HG03280 (cell line): ENCODE data around the gene CSK.

ENCODE experiments used
- ATAC-seq: cut with Tn5 transposase; IDR thresholded peaks from one replicate; pipeline ENCODE4 v1.9.1; 2021; ENCODE audit warnings: mild to moderate bottlenecking, moderate library complexity; ENCODE audit not compliant: unreplicated experiment

Gene CSK

DNA sequence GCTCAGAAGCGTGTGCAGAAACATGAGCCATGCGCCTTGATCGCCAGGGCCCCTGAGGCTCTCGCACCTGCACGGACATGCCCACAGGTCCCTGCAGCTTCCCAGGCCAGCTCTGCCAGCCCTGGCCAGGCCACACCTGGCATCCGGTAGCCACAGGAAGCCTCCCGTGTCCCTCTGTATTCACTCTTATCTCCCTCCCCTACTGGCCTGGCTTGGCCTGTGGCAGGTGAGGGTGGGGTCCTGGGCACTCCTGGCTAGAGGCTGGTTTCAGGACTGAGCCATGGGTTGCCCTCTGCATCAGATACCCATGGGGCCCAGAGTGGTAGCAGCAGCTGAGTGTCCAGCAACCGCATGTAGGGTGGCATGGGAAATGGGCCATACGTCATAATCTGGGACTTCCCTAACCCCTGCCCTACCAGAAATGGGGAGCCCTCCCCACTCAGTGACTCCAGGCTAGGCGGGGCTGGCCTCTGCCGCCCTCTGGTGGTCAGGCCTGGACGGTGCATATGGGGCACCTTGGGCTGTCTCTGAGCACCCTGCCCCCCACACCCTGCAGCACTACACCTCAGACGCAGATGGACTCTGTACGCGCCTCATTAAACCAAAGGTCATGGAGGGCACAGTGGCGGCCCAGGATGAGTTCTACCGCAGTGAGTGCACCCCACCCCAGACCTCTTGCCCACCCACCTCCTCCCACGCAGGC is 18.1 kb downstream of the CSK start:
- peak; percentile 68 for ATAC-seq

DNA sequence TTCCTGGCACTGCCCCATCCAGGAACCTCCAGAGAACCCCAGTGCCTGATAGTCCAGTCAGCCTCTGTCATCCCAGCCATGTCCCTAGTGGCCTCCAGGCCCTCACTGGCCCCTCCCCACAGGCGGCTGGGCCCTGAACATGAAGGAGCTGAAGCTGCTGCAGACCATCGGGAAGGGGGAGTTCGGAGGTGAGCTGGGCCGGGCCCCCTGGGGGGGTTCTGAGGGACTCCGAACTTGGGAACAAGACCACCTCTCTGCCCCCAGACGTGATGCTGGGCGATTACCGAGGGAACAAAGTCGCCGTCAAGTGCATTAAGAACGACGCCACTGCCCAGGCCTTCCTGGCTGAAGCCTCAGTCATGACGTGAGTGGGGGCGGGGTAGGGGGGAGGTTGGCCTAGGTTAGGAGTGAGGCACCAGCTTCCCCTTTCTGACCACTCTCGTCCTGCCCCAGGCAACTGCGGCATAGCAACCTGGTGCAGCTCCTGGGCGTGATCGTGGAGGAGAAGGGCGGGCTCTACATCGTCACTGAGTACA is 18.7 kb downstream of the CSK start:
- ATAC-seq: no peak

DNA sequence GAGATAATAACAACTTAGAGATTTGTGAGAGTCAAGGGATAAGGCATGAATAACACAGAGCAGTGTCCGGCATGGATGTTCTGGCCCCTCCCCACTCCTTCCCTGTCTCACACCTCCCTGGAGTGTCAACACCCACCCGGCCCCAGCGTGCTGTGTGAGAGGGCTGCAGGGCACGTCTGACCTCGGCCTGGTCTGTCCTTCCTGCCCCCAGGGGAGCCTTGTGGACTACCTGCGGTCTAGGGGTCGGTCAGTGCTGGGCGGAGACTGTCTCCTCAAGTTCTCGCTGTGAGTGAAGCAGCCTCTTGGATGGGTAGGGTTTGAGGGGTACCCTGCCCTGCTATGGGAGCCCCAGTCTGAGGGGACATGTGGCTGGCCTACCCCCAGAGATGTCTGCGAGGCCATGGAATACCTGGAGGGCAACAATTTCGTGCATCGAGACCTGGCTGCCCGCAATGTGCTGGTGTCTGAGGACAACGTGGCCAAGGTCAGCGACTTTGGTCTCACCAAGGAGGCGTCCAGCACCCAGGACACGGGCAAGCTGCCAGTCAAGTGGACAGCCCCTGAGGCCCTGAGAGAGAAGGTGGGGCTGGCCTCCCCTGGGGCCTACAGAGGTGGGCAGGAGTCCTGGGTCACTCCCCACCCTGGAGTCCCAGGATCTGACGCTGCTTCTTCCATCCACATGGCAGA is 19.6 kb downstream of the CSK start:
- ATAC-seq: no peak

DNA sequence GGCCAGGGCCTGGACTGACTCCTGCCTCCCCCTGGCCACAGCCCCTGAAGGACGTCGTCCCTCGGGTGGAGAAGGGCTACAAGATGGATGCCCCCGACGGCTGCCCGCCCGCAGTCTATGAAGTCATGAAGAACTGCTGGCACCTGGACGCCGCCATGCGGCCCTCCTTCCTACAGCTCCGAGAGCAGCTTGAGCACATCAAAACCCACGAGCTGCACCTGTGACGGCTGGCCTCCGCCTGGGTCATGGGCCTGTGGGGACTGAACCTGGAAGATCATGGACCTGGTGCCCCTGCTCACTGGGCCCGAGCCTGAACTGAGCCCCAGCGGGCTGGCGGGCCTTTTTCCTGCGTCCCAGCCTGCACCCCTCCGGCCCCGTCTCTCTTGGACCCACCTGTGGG is 20.4 kb downstream of the CSK start:
- ATAC-seq: no peak

DNA sequence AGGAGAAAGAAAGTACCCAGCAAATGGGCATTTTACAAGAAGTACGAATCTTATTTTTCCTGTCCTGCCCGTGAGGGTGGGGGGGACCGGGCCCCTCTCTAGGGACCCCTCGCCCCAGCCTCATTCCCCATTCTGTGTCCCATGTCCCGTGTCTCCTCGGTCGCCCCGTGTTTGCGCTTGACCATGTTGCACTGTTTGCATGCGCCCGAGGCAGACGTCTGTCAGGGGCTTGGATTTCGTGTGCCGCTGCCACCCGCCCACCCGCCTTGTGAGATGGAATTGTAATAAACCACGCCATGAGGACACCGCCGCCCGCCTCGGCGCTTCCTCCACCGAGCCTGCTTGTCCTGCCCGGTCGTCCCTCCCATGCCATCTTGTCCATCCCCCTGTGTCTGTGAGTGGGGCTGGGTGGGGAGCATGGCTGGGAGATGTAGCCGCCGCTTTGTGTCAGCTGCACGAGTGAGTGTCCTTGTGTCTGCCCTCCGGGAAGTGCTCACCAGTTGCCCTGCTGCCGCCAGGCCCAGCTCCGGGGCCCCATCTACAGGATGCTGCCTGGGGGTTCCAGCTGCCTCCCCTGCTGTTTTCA is 21.1 kb downstream of the CSK start:
- ATAC-seq: no peak

DNA sequence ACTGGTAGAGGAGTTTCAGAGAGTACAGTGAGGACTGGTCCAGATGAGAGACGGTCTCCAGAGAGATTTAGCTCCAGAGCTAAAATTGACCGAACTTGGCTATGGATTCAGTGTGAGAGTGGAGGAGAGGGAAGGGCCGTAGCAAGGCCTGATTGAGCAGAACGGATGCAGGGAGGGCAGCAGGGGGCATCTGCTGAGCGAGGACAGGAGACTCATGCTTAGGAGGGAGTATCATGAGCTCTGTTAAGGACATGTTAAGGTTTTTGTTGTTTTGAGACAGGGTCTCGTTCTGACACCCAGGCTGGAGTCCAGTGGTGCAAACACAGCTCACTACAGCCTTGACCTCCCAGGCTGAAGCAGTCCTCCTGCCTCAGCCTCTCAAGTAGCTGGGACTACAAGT is 23.1 kb downstream of the CSK start:
- no peak for ATAC-seq

DNA sequence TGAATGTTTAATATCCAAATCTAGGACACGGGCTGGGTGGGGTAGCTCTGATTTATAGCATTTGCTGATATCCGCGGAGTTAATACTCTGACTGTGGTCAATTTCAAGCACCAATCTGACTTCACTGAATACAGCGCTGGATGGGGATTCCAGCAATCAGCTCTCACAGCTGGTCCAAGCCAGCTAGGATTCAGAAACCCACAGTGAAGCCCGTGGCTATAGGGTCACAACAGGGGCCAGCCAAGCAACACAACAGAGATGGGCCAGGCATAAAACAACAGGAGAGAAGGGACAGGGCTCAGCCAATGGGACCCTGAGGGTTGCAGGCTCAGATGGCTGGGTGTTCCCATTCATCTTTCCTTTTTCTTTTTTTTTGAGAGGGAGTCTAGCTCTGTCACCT is 25.4 kb downstream of the CSK start:
- ATAC-seq: no peak

DNA sequence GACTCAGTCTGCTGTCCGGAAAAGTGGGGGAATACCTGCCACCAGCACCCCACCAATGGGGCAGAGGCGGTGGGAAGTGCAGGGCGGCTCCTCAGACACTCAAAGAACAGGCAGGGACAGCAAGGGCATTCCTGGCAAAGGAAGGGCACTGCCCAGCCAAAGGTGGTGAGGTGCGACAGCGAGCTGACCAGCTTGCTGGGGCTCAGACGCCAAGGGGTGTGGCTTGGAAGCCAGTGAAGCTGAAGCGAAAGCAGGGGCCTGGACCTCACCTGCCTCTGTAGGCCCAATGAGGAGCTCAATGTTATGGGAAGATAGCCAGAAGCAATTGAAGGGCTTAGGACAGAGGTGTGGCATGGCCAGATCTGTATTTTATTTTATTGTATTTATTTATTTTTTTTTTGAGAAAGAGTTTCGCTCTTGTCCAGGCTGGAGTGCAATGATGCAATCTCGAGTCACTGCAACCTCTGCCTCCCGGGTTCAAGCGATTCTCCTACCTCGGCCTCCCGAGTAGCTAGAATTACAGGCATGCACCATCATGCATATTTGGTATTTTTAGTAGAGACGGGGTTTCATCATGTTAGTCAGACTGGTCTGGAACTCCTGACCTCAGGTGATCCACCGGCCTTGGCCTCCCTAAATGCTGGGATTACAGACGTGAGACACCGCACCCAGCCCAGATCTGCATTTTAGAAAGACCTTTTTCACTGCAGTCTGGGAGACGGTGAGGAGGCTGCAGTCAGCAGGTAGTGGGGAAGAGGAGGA is 26.4 kb downstream of the CSK start:
- ATAC-seq: no peak

DNA sequence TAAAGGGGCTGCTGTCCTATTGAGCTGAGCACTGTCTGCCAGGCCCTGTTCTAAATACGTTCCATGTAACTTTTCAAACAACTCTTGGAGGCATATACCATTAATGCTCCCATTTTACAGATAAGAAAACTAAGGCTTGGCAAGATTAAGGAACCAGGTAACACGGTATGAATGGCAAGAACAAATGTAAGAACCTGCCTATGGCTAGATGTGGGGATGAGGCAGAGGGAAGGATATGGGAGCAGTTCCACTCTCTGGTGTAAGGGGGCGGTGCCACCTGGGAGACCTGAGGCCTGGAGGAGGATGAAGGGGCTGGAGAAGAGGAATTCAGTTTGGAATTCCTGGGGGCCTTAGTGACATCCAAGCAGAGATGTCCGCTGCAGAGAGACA is 27.0 kb downstream of the CSK start:
- ATAC-seq: no peak

DNA sequence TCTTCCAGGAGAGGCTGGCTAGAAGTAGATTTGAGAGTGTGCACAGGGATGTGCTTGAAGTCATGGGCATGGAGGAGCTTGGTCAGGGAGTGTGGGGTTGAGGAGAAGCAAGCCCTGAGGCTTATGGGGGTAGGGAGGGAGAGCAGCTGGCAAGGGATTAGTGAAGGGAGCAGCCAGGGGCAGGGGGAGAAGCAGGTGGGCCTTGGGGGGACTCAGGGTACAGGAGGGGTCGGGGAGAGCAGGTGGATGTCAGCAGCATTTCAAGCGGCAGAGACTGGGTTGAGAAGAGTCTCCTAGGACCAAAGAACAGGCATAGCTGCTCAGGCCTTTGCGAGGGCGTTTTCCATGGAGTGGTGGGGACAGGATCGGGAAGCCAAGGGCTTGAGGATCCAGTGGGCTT is 27.4 kb downstream of the CSK start:
- no peak for ATAC-seq

DNA sequence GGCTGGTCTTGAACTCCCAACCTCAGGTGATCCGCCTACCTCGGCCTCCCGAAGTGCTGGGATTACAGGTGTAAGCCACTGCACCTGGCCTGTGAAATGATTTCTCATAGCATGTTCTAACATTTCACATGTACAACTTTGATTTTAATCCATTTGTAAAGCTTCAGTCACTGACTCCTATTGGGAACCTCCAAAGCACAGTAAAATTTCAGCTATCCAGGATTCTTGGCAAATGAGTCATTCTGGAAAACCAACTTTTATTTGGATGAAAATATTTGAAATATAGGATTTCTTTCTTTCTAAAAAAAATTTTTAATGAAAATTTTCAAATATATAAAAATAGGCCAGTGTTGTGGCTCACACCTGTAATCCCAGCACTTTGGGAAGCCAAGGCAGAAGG is 28.1 kb downstream of the CSK start:
- no peak for ATAC-seq

DNA sequence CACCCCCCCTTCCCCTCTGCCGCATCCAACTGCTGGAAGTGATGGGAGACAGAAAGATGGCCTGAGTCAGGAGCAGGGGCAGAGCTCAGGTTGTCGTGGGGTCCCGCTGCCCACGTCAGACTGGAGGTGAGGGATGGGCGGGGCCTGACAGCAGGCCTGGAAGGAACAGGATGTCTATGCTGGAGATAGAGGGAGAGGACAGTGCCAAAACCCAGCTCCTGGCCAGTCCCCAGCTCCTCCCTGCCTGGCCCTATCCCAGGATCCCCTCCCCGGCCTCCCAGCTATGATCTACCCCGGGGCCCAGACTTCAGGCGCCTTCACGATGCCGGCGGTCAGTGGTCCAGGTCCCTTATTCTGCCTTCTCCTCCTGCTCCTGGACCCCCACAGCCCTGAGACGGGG is 30.7 kb downstream of the CSK start, which contains the start of gene LMAN1L:
Gene LMAN1L, plus strand, starts transcription at position 303 of the 400 bp plus-strand sequence. Its CDS starts 20 bp downstream, at position 323.
- ATAC-seq: no peak

DNA sequence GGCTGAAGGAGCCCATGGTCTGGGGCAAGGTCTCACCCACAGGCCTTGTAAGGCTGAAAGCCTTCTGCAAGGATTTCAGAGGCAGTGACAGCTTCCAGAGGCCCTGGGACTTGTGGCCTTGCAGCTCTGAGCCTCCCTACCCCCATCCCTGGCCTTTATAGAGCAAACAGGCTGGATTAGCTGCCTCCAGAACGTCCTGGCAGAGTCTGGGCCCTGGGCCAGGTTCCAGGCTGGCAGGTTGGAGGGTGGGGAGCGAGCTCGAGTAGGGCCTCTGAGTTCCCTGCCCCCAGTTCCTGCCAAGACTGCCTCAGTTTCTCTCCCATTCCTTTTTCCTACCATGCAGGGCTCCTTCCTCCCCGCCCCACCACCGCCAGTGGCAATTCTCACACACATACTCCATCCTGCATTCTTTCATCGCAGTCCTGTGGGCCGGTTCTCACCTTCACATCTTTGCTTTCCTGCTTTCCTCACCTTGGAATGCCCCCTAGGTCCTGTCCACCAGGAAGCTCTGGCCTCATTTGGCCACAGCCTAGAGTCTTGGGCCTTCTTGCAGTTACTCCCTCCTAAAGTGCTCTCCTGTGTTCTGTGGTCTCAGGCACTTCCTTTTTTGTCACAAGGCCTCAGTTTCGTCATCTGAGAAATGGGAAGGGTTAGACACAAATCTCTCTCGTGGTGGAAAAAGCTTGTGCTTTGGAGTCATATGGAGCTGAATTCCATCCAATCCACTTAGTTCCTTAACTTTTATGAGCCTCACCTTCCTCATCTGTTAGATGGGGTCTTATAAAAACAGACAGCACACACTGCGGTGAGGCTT is 33.4 kb downstream of the CSK start:
- ATAC-seq: no peak

DNA sequence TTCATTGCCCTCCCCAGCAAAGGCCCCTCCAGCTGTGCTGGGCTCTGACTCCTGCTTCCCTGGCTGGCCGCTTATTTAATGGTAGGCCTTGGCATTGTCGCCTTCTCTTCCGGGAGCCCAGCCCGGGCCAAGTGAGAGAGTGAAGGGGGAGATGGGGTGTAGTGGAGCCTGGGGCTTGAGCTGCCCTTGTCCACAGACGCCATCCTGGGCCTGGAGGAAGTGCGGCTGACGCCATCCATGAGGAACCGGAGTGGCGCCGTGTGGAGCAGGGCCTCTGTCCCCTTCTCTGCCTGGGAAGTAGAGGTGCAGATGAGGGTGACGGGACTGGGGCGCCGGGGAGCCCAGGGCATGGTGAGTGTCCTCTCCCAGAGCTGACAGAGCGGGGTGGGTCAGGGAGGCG is 34.1 kb downstream of the CSK start:
- ATAC-seq: no peak

DNA sequence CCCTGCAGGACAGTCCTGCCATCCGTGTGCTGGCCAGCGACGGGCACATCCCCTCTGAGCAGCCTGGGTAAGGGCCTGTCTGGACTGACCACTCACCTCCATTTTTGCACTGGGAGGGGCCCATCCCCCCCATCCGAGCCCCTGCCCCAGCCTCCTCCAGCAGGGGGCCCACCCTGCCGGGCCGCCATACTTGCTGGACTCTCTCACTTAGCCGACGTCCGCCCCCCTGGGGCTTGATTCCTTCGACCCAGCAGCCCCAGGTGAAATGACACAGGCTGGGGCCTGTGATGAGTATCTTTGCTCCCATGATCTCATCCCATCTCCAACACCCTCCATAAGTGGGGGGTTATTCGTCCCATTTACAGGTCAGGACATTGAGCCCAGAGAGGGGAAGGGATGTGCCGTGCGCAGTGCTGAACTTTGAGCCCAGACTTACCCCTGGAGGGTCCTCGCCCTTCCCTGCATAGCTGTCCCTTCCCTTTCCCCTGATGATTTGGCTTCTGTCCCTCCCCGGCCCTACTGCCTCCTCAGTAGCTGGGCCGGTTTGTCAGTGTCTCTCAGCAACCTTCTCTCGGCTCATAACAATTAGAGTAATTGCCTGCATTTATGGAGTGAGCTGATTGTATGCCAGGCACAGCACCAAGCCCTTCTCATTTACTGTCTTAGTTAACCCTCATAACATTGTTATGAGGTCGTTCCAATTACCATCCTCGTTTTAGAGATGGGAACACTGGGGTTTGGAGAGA is 34.9 kb downstream of the CSK start:
- ATAC-seq: no peak

DNA sequence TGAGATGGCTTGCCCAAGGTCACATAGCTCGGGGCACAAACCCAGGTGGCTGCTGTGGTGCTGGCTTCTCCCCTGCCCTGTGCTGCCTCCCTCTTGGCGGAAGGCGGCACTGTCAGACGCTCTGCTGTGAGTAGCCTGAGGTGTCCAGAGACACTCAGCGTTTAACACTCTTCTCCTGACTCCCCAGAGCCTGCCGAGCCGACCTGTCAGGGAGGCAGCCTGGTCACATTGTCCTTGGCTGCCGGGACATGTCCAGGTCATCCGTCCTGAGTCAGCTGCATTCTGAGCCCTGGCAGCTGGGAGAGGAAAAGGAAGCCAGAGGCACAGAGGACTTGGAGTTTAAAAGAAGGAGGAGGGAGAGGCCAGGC is 35.5 kb downstream of the CSK start:
- ATAC-seq: no peak

DNA sequence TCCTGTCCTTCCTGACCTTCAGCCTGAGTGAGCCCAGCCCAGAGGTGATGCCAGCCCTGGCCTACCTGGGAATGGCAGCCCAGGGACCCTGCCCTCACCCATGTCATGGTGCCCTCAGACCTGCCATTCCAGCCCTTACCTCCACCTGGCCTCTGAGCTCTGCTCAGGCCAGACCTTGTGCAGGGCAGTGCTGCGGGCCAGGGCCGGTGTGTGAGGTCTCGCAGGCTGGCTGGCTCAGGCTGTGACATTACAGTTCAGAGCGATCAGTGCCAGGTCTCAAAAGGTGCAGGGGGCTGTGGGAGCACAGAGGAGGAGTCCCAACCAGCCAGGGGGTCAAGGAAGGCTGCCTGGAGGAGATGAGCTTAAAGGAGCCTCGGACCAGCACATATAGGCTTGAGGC is 38.2 kb downstream of the CSK start:
- ATAC-seq: no peak

DNA sequence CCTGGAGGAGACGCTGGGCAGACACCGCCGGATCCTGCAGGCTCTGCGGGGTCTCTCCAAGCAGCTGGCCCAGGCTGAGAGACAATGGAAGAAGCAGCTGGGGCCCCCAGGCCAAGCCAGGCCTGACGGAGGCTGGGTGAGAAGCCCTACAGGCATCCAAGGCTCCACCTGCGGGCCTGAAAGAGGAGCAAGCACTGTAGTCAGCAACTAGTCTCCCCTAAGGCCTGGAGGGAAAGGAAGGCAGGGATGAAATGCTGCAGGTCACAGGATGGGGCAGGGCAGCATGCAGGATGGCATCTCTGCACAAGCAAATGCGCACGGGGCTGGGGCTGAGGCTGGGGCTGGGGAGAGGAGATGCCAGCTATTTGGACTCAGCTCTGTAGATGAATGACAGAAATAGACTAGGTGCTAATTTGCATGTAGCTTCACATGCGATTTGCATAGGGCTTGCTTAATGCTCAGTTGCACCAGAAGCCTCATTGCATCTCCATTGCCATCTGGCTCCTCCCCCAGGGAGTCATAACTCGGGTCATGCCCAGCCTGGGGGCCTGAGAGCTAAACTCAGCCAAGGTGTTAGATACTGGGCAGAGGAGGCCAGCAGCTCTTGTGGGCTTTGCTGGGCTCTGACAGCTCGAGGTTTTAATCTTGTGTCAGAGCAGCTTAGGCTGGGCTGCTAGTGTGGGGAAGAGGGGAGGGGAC is 39.4 kb downstream of the CSK start:
- no peak for ATAC-seq

DNA sequence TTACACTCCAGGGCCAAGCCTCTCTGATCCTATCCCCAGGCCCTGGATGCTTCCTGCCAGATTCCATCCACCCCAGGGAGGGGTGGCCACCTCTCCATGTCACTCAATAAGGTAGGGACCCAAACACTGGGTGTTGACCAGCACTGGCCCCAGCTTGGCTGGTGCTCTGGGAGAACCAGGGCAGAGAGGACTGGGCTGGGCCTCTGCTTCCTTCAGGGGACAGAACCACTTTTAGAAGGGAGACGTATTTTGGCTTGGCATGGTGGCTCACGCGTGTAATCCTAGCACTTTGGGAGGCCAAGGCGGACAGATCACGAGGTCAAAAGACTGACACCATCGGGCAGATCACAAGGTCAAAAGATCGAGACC is 39.9 kb downstream of the CSK start:
- no peak for ATAC-seq
